ENCODE measurements around the gene ARL14.

DNA sequence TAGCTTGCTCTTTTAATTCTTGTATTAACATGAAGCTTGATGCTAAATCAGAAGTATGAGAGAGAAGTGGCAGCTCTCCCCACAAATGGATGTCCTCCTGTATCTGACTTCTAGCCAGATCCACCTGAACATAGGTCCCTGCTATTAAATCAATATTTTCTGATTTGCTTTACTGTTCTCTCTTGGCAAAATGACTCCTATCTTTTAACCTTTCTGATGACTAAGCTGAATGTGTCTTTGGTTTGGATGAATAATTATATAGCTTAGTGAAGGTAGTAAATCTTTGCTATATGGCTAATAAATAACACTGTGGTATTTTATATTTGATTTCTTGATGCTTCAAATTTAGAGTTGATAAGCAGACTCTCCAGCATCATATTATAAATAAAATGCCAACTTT lies 28.3 kb upstream of the ARL14 start:
- TF ChIP-seq, protein P1, sequence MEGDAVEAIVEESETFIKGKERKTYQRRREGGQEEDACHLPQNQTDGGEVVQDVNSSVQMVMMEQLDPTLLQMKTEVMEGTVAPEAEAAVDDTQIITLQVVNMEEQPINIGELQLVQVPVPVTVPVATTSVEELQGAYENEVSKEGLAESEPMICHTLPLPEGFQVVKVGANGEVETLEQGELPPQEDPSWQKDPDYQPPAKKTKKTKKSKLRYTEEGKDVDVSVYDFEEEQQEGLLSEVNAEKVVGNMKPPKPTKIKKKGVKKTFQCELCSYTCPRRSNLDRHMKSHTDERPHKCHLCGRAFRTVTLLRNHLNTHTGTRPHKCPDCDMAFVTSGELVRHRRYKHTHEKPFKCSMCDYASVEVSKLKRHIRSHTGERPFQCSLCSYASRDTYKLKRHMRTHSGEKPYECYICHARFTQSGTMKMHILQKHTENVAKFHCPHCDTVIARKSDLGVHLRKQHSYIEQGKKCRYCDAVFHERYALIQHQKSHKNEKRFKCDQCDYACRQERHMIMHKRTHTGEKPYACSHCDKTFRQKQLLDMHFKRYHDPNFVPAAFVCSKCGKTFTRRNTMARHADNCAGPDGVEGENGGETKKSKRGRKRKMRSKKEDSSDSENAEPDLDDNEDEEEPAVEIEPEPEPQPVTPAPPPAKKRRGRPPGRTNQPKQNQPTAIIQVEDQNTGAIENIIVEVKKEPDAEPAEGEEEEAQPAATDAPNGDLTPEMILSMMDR (conservative IDR thresholded peaks at IDR 0.05 in 1 of 2, IDR thresholded peaks at IDR 0.05 in 1 of 2; ENCODE audit: low read depth in 1 of 2, low read length in 2 of 2) = no peak
- no peak for TF ChIP-seq EZH2 (IDR thresholded peaks at IDR 0.05; ENCODE audit: low read length, missing control alignments)
